Body of pancreas (tissue), 4 donors: Measurements from ENCODE around the gene FARS2. TPM values are rescaled to one million over a fixed set of nuclear protein-coding genes. Genes with fewer than 3 reads are reported as not detected.

Experiments
- ATAC-seq: fragments of 150-250 bp; one replicate; pipeline ENCODE4 v1.9.1; 2016
- DNase-seq, 4 donors: peaks; one replicate each; pipeline ENCODE4 v3.0.0-alpha.2; 2019
- H3K27ac ChIP-seq, 4 donors: fragments of 200-600 bp; sonication (generic); 1 replicate in 3 of 4; 2 replicates in 1 of 4; pipeline versions ENCODE4 v1.5.1 to v1.6.1; 2016 to 2019; ENCODE audit warnings: mild to moderate bottlenecking in 1 of 4, mixed read lengths in 1 of 4, moderate library complexity in 1 of 4
- H3K27me3 ChIP-seq, 2 donors: fragments of 200-600 bp; sonication (generic); one replicate each; pipeline ENCODE4 v1.6.0; 2016; ENCODE audit warnings: mild to moderate bottlenecking in 1 of 2
- H3K36me3 ChIP-seq, 2 donors: fragments of 200-600 bp; sonication (generic); replicated peaks in 1 of 2; 2 replicates each; pipeline ENCODE4 v1.5.1; 2016; ENCODE audit warnings: low read depth in 2 of 2; ENCODE audit not compliant: insufficient read depth in 1 of 2
- H3K4me1 ChIP-seq: fragments of 200-600 bp; sonication (generic); one replicate; pipeline ENCODE4 v1.6.0; 2016
- H3K4me3 ChIP-seq, 2 donors: fragments of 200-600 bp; sonication (generic); 1 replicate in 1 of 2; 2 replicates in 1 of 2; pipeline ENCODE4 v1.5.1; 2016 to 2019
- H3K9me3 ChIP-seq, 3 donors: fragments of 200-600 bp; sonication (generic); 1 replicate in 2 of 3; 2 replicates in 1 of 3; pipeline ENCODE4 v1.5.1; 2016
- CTCF ChIP-seq, 7 experiments: fragments of 450-650 bp in 4 of 7; fragments of 200-600 bp in 3 of 7; sonication (generic) in 3 of 7; IDR thresholded peaks; one replicate each; pipeline ENCODE4 v1.5.1; 2016 to 2019; ENCODE audit warnings: antibody characterized with exemption in 7 of 7
- POLR2A ChIP-seq, 3 donors: fragments of 450-650 bp; IDR thresholded peaks; one replicate each; pipeline ENCODE4 v1.6.1; 2016; ENCODE audit warnings: antibody characterized with exemption in 3 of 3, mild to moderate bottlenecking in 2 of 3
- WGBS, 2 donors: methylation state at CpG; one replicate each; pipeline ENCODE4 v1.1.5; 2017; 5-methylcytosine and 5-hydroxymethylcytosine counted together
- intact Hi-C: fragments of 100-400 bp; cut with DNase I; formaldehyde crosslinking; loops from one replicate; pipeline ENCODE4 v1.15.1; 2023
- total RNA-seq, 2 donors: library from RNA; depleted of rRNA; stranded (reverse); fragments of >200 nt; gene quantifications; one replicate each; pipeline ENCODE4 v1.1.0, GENCODE V29; 2016

Gene FARS2
- total RNA-seq, 2 donors from 2014 or later, result 6.5 to 9.6 TPM

- WGBS, 2 donors, result 92 to 94% methylated on average over 4 of the region's 4 CpGs
- Histone ChIP-seq H3K36me3 (no peaks in the 10 kb centered on the region), H3K9me3 (no peaks in the 10 kb centered on the region), H3K4me1 (no peaks in the 10 kb centered on the region), H3K4me3 (no peak overlapping the region), H3K27ac (no peak overlapping the region), H3K27me3 (no peaks in the 10 kb centered on the region)
- TF ChIP-seq POLR2A (IDR thresholded peaks at IDR 0.05) (no peak), CTCF (IDR thresholded peaks at IDR 0.05) (no peak)
- DNase-seq (no peak), ATAC-seq (no peak)
- intact Hi-C loops, result no loop called here
Measured at GRCh38 chr6:5250911-5251310, 10.4 kb upstream of the FARS2 start.

GRCh38 chr6:5256952-5257351 is 4.4 kb upstream of the FARS2 start:
- H3K9me3 ChIP-seq, result no peaks in the 10 kb centered on the region
- TF ChIP-seq POLR2A (IDR thresholded peaks at IDR 0.05) (no peak), CTCF (IDR thresholded peaks at IDR 0.05) (no peak)
- H3K4me3 ChIP-seq, result no peak overlapping the region
- whole genome bisulfite sequencing, 2 donors, result 80 to 89% methylated on average over 3 of the region's 3 CpGs
- no peaks in the 10 kb centered on the region for H3K36me3 ChIP-seq
- intact Hi-C loops, result no loop called here
- DNase-seq (no peak), ATAC-seq (no peak)
- no peak overlapping the region for H3K27ac ChIP-seq
- H3K4me1 ChIP-seq, result peaks cover 9% of the 10 kb centered on the region
- H3K27me3 ChIP-seq, result no peaks in the 10 kb centered on the region

GRCh38 chr6:5257400-5257799 is 3.9 kb upstream of the FARS2 start:
- no peak for DNase-seq
- H3K36me3 ChIP-seq, result no peaks in the 10 kb centered on the region
- intact Hi-C loops, result no loop called here
- 97% methylated on average over 7 to 8 of the region's 8 CpGs for WGBS, 2 donors
- no peaks in the 10 kb centered on the region for H3K9me3 ChIP-seq
- H3K4me3 ChIP-seq, result no peak overlapping the region
- H3K27me3 ChIP-seq, result no peaks in the 10 kb centered on the region
- TF ChIP-seq CTCF (IDR thresholded peaks at IDR 0.05), result no peak
- no peak for TF ChIP-seq POLR2A (IDR thresholded peaks at IDR 0.05)
- peaks cover 13% of the 10 kb centered on the region for H3K4me1 ChIP-seq
- no peak for ATAC-seq
- H3K27ac ChIP-seq, result no peak overlapping the region

- Histone ChIP-seq H3K9me3 (no peaks in the 10 kb centered on the region), H3K27ac (peak overlapping the region in 1 of 4 donors; percentile 99), H3K36me3 (no peaks in the 10 kb centered on the region), H3K4me1 (peaks cover 18% of the 10 kb centered on the region), H3K27me3 (no peaks in the 10 kb centered on the region), H3K4me3 (no peak overlapping the region)
- TF ChIP-seq POLR2A (IDR thresholded peaks at IDR 0.05) (no peak), CTCF (IDR thresholded peaks at IDR 0.05) (no peak)
- intact Hi-C loops, result no loop called here
- DNase-seq, result no peak
- no peak for ATAC-seq
- WGBS, 2 donors, result 60 to 80% methylated on average over 3 of the region's 3 CpGs
Measured at GRCh38 chr6:5259428-5259827, 1.9 kb upstream of the FARS2 start.

GRCh38 chr6:5260111-5260620 is 1.1 kb upstream of the FARS2 start:
- TF ChIP-seq POLR2A (IDR thresholded peaks at IDR 0.05) (no peak), CTCF (IDR thresholded peaks at IDR 0.05) (no peak)
- DNase-seq (peak; percentile 62 to 75 (median 72)), ATAC-seq (peak; percentile 59)
- WGBS, 2 donors, result 3 to 6% methylated on average over 16 to 22 of the region's 22 CpGs
- Histone ChIP-seq H3K4me1 (peaks cover 18% of the 10 kb centered on the region), H3K9me3 (no peaks in the 10 kb centered on the region), H3K36me3 (no peaks in the 10 kb centered on the region), H3K4me3 (peak overlapping the region; percentile 59 to 98), H3K27me3 (no peaks in the 10 kb centered on the region), H3K27ac (peak overlapping the region; percentile 89 to 99 (median 98))
- intact Hi-C loops, result no loop called here
